ENCODE results near the gene EML3. TPM values are rescaled to one million over a fixed set of nuclear protein-coding genes. Genes with fewer than 3 reads are reported as not detected.

The EML3 gene
- total and polyA plus RNA-seq, 11 donors = 8.8 to 40.9 (median 15.3) TPM

- ATAC-seq (no peak), DNase-seq (peak in 1 of 5 donors; percentile 37)
- 28 to 39% (median 34%) methylated on average over 4 of the region's 4 CpGs for WGBS, 4 donors
- intact Hi-C loops (cut with DNase I) = no loop called here
- Histone ChIP-seq H3K4me3 (peak overlapping the region in 10 of 12 donors; percentile 8 to 33 (median 20)), H3K4me1 (peaks cover 26 to 99% (median 92%) of the 10 kb centered on the region in 12 donors), H3K27me3 (no peaks in the 10 kb centered on the region), H3K36me3 (peaks cover 0 to 3% (median 0%) of the 10 kb centered on the region in 9 donors), H3K27ac (peak overlapping the region; percentile 86 to 98 (median 93)), H3K9me3 (no peaks in the 10 kb centered on the region)
- no peak for TF ChIP-seq CTCF (IDR thresholded peaks at IDR 0.05)
- TF ChIP-seq POLR2A (IDR thresholded peaks at IDR 0.05) = no peak
Measured at GRCh38 chr11:62552485-62553079, 60.0 kb downstream of the EML3 start.

Small RNA genes within 50 kb of the gene (microRNA-seq; reads per million reads assigned to microRNA genes)
- gene MIR6747 = 0 to 1.7 (median 0.87) reads per million in 4 donors

Other genes starting within 250 kb of the EML3 start
- not detected for gene SCGB1A1, start 193.7 kb downstream of the EML3 start, total RNA-seq
- not detected for gene SCGB1A1, start 193.7 kb downstream of the EML3 start, polyA plus RNA-seq
- gene AHNAK, start 66.0 kb downstream of the EML3 start, total RNA-seq = 100 to 1,000 TPM; 251 to 861 (median 409) TPM
- gene AHNAK, start 66.0 kb downstream of the EML3 start, polyA plus RNA-seq = 100 to 1,000 TPM in 1 of 2 donors, 10 to 100 TPM in 1; 84.4 to 251 TPM
- gene EEF1G, start 38.9 kb downstream of the EML3 start, total RNA-seq = 1,000 to 10,000 TPM in 3 of 9 donors, 100 to 1,000 TPM in 6; 799 to 1,135 (median 929) TPM
- gene EEF1G, start 38.9 kb downstream of the EML3 start, polyA plus RNA-seq = 1,000 to 10,000 TPM in 1 of 2 donors, 100 to 1,000 TPM in 1; 549 to 1,190 TPM
- 10 to 100 TPM in 7 of 9 donors, 1 to 10 TPM in 2; 6.3 to 16.3 (median 11.3) TPM for gene TUT1, start 21.3 kb downstream of the EML3 start, total RNA-seq
- gene TUT1, start 21.3 kb downstream of the EML3 start, polyA plus RNA-seq = 10 to 100 TPM in 1 of 2 donors, 1 to 10 TPM in 1; 8.5 to 12.2 TPM
- 10 to 100 TPM; 24.1 to 55.3 (median 33.7) TPM for gene MTA2, start 10.9 kb downstream of the EML3 start, total RNA-seq
- gene MTA2, start 10.9 kb downstream of the EML3 start, polyA plus RNA-seq = 10 to 100 TPM; 18.4 to 40.3 TPM
- gene ROM1, start 482 bp upstream of the EML3 start, total RNA-seq = 1 to 10 TPM; 1.5 to 5.8 (median 2.1) TPM
- 1 to 10 TPM; 2.9 to 5.3 TPM for gene ROM1, start 482 bp upstream of the EML3 start, polyA plus RNA-seq
- 10 to 100 TPM in 7 of 9 donors, 1 to 10 TPM in 2; 9.2 to 20.5 (median 12.3) TPM for gene B3GAT3, start 9.2 kb upstream of the EML3 start, total RNA-seq
- gene B3GAT3, start 9.2 kb upstream of the EML3 start, polyA plus RNA-seq = 10 to 100 TPM; 19.1 to 38.1 TPM
- 100 to 1,000 TPM in 4 of 9 donors, 10 to 100 TPM in 5; 64.4 to 182 (median 99.1) TPM for gene GANAB, start 33.8 kb upstream of the EML3 start, total RNA-seq
- gene GANAB, start 33.8 kb upstream of the EML3 start, polyA plus RNA-seq = 100 to 1,000 TPM in 1 of 2 donors, 10 to 100 TPM in 1; 49.3 to 113 TPM
- gene INTS5, start 40.5 kb upstream of the EML3 start, total RNA-seq = 10 to 100 TPM in 7 of 9 donors, 1 to 10 TPM in 2; 9.1 to 23.2 (median 11.5) TPM
- 10 to 100 TPM in 1 of 2 donors, 1 to 10 TPM in 1; 3.3 to 15.5 TPM for gene INTS5, start 40.5 kb upstream of the EML3 start, polyA plus RNA-seq
- gene C11orf98, start 52.4 kb upstream of the EML3 start, total RNA-seq = 10 to 100 TPM; 24.0 to 56.2 (median 28.5) TPM
- 100 to 1,000 TPM in 1 of 2 donors, 10 to 100 TPM in 1; 75.1 to 191 TPM for gene C11orf98, start 52.4 kb upstream of the EML3 start, polyA plus RNA-seq
- 1 to 10 TPM in 7 of 9 donors, under 1 TPM in 2; 0.38 to 8.7 (median 4.2) TPM for gene CSKMT, start 52.5 kb upstream of the EML3 start, total RNA-seq
- 1 to 10 TPM; 4.4 to 6.6 TPM for gene CSKMT, start 52.5 kb upstream of the EML3 start, polyA plus RNA-seq
- gene UQCC3, start 58.9 kb upstream of the EML3 start, total RNA-seq = 1 to 10 TPM; 5.3 to 8.8 (median 5.9) TPM
- 10 to 100 TPM; 11.5 to 15.8 TPM for gene UQCC3, start 58.9 kb upstream of the EML3 start, polyA plus RNA-seq
- 1 to 10 TPM; 1.8 to 6.3 (median 2.9) TPM for gene LBHD1, start 59.5 kb upstream of the EML3 start, total RNA-seq
- 1 to 10 TPM; 1.4 to 1.8 TPM for gene LBHD1, start 59.5 kb upstream of the EML3 start, polyA plus RNA-seq
- gene UBXN1, start 66.3 kb upstream of the EML3 start, total RNA-seq = 100 to 1,000 TPM in 1 of 9 donors, 10 to 100 TPM in 8; 69.2 to 116 (median 83.1) TPM
- 100 to 1,000 TPM in 1 of 2 donors, 10 to 100 TPM in 1; 88.7 to 188 TPM for gene UBXN1, start 66.3 kb upstream of the EML3 start, polyA plus RNA-seq
- gene LRRN4CL, start 76.8 kb upstream of the EML3 start, total RNA-seq = 1 to 10 TPM in 8 of 9 donors, under 1 TPM in 1; 0.63 to 8.6 (median 2.7) TPM
- gene LRRN4CL, start 76.8 kb upstream of the EML3 start, polyA plus RNA-seq = 1 to 10 TPM; 1.3 to 1.9 TPM
- 10 to 100 TPM; 13.3 to 30.1 (median 20.0) TPM for gene BSCL2, start 94.6 kb upstream of the EML3 start, total RNA-seq
- 10 to 100 TPM; 23.1 to 39.4 TPM for gene BSCL2, start 94.6 kb upstream of the EML3 start, polyA plus RNA-seq
- under 1 TPM in 4 of 9 donors, not detected in 5; 0.27 to 0.55 (median 0.32) TPM for gene GNG3, start 94.9 kb upstream of the EML3 start, total RNA-seq
- gene GNG3, start 94.9 kb upstream of the EML3 start, polyA plus RNA-seq = under 1 TPM in 1 of 2 donors, not detected in 1; 0.14 TPM
- gene HNRNPUL2, start 114.7 kb upstream of the EML3 start, total RNA-seq = 10 to 100 TPM in 8 of 9 donors, 1 to 10 TPM in 1; 9.6 to 39.5 (median 32.6) TPM
- 10 to 100 TPM; 32.7 to 35.2 TPM for gene HNRNPUL2, start 114.7 kb upstream of the EML3 start, polyA plus RNA-seq
- 10 to 100 TPM in 7 of 9 donors, 1 to 10 TPM in 2; 7.4 to 23.5 (median 12.1) TPM for gene TTC9C, start 115.7 kb upstream of the EML3 start, total RNA-seq
- gene TTC9C, start 115.7 kb upstream of the EML3 start, polyA plus RNA-seq = 10 to 100 TPM; 13.9 to 20.0 TPM
- gene ZBTB3, start 141.4 kb upstream of the EML3 start, total RNA-seq = 10 to 100 TPM in 4 of 9 donors, 1 to 10 TPM in 5; 6.9 to 16.6 (median 9.9) TPM
- gene ZBTB3, start 141.4 kb upstream of the EML3 start, polyA plus RNA-seq = 1 to 10 TPM; 3.5 to 3.7 TPM
- 10 to 100 TPM; 32.6 to 61.2 (median 43.8) TPM for gene POLR2G, start 148.8 kb upstream of the EML3 start, total RNA-seq
- 100 to 1,000 TPM in 1 of 2 donors, 10 to 100 TPM in 1; 43.6 to 106 TPM for gene POLR2G, start 148.8 kb upstream of the EML3 start, polyA plus RNA-seq
- gene TAF6L, start 158.6 kb upstream of the EML3 start, total RNA-seq = 10 to 100 TPM in 3 of 9 donors, 1 to 10 TPM in 6; 7.1 to 19.5 (median 9.3) TPM
- gene TAF6L, start 158.6 kb upstream of the EML3 start, polyA plus RNA-seq = 10 to 100 TPM; 12.7 to 12.9 TPM
- gene TMEM179B, start 174.6 kb upstream of the EML3 start, total RNA-seq = 10 to 100 TPM; 14.7 to 46.0 (median 19.4) TPM
- 10 to 100 TPM; 23.8 to 47.3 TPM for gene TMEM179B, start 174.6 kb upstream of the EML3 start, polyA plus RNA-seq
- gene TMEM223, start 179.2 kb upstream of the EML3 start, total RNA-seq = 10 to 100 TPM; 19.0 to 52.3 (median 25.9) TPM
- 10 to 100 TPM; 26.3 to 55.6 TPM for gene TMEM223, start 179.2 kb upstream of the EML3 start, polyA plus RNA-seq
- 10 to 100 TPM; 28.5 to 51.7 (median 34.1) TPM for gene NXF1, start 192.7 kb upstream of the EML3 start, total RNA-seq
- gene NXF1, start 192.7 kb upstream of the EML3 start, polyA plus RNA-seq = 10 to 100 TPM; 40.7 to 63.4 TPM
- gene STX5, start 219.3 kb upstream of the EML3 start, total RNA-seq = 10 to 100 TPM; 16.2 to 26.8 (median 18.9) TPM
- gene STX5, start 219.3 kb upstream of the EML3 start, polyA plus RNA-seq = 10 to 100 TPM in 1 of 2 donors, 1 to 10 TPM in 1; 8.6 to 36.1 TPM
- gene TEX54, start 220.1 kb upstream of the EML3 start, total RNA-seq = not detected
- not detected for gene TEX54, start 220.1 kb upstream of the EML3 start, polyA plus RNA-seq
- 10 to 100 TPM; 19.2 to 36.6 (median 24.8) TPM for gene WDR74, start 226.8 kb upstream of the EML3 start, total RNA-seq
- 10 to 100 TPM; 28.7 to 70.6 TPM for gene WDR74, start 226.8 kb upstream of the EML3 start, polyA plus RNA-seq